SH-SY5Y (cell line): Measurements from ENCODE around the gene MFSD1.

Source experiments
- GATA2 ChIP-seq: IDR thresholded peaks from 2 replicates; pipeline ENCODE4 v1.6.1; 2011; ENCODE audit warnings: mild to moderate bottlenecking, low read depth, low read length
- GATA3 ChIP-seq: IDR thresholded peaks from 2 replicates; pipeline ENCODE4 v1.6.1; 2011; ENCODE audit warnings: low read depth, mild to moderate bottlenecking, low read length, moderate library complexity

MFSD1 gene

DNA sequence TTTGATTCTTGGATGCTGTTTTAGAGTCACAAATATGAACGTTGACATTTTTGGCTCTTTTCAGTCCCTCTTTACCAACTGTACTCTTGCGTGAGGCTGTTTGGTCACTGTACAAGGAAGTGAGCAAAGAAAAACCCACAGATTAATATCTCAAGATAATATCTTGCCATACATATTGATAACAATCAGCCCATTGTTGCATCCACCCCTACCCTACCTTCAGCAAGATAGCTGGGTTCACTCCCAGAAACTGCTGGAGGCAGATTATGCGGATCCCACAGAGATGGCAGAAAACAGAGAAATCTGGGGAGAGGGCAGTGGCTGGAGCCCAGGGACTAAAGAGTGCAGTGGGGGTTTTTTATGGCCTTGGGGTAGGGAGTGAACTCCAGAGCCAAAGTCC lies 29.9 kb upstream of the MFSD1 start:
- TF ChIP-seq GATA3, result no peak

DNA sequence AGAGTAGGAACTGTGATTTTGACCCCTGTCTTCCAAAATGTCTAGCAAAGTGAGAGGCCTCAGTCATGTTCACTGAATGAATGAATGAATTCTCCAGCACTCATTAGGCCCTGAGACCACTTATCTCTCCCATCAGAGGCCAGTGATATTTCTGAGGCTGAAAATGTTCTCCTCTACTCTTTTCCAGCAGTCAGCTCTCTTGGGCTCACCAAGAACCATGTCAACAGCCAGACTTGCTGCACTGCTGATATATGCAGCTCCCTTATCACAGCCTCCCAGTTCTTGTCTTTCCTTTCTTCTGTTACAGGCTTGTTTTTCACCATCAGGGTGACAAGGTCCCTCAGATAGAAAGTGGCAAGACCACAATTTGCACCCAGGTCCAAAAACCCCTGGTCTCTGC lies 28.7 kb upstream of the MFSD1 start:
- TF ChIP-seq GATA2 (no peak), GATA3 (no peak)

GRCh38 chr3:158773845-158774830 lies 27.7 kb upstream of the MFSD1 start:
- TF ChIP-seq GATA3 (no peak), GATA2 (no peak)

DNA sequence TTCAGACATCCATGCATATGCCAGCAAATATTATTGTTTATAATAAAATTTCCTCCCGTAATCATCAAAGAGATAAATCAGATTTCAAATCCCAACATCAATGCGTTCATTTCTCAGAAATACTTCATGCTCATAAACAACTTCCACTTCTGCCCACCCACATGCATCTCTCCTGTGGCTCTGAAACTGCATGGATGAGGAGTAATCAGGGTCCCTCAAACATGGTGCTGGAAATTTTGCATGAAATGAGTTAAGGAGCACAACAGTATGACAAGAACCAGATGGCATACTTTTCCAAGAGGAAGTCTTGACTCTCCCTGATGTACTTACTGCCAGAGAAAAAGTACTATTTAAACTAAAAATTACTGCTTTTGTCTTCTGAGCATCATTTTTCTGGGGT lies 26.9 kb upstream of the MFSD1 start:
- TF ChIP-seq GATA3 (no peak), GATA2 (no peak)

DNA sequence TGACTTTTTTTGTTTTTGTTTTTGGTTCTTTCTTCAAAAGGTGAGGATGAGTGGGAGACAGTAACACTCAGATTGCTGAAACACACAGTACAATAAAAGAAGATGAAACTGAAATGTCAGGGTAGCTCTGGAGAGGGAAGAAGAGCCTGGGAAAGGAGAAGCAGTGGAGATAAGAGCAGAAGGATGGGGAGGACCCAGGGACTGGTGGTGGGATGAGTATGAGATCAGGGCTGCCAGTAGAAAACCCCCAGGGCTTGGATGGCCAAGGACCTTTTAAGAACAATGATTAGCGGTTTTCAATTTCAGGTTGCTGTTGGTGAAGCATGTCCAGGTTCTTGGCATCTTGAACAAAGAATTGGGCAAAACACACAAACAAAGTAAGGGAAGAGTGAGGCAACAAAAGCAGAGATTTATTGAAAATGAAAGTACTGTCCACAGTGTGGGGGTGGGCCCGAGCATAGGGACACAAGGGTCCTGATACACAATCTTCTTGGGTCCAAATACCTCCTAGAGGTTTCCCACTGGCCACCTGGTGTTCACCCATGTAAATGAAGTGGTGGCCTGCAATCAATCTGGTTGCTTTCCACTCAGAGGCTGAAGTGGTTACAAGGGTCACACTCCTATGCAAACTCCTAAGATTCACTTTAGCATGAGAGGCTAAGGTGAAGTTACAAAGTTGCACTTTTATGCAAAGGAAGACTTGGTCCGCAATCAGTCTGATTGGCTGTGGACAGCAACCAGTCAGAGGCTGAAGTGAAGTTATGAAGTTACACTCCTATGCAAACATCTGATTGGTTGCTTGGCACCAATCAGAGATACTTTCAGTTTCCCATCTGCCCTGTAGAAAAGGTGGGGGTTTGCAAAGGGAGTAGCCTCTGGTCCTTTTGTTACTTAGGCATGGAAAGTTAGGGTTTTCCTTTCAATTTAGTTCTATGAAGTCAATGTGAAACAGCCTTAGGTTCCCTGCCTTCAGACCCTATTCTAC lies 26.1 kb upstream of the MFSD1 start:
- TF ChIP-seq GATA2 (no peak), GATA3 (no peak)

DNA sequence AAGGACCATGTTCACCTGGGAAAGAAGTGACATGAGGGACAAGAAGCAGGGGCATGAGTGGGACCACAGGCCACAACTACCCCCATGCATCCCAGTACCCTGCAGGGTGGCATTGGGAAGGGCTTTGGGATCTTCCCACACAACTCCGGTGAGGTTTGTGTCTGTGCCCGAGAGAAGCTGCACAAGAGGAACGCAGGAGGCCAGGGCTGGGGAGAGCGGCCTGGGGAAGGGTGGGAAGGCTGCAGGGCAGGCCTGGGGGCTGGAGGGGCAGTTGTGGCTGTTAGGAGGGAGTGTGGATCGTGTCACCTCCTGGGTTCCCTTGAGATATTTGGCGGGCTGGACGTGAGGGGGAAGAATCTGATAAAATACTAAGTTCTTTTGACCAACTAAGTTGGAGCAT lies 25.3 kb upstream of the MFSD1 start:
- TF ChIP-seq GATA3 (no peak), GATA2 (no peak)

DNA sequence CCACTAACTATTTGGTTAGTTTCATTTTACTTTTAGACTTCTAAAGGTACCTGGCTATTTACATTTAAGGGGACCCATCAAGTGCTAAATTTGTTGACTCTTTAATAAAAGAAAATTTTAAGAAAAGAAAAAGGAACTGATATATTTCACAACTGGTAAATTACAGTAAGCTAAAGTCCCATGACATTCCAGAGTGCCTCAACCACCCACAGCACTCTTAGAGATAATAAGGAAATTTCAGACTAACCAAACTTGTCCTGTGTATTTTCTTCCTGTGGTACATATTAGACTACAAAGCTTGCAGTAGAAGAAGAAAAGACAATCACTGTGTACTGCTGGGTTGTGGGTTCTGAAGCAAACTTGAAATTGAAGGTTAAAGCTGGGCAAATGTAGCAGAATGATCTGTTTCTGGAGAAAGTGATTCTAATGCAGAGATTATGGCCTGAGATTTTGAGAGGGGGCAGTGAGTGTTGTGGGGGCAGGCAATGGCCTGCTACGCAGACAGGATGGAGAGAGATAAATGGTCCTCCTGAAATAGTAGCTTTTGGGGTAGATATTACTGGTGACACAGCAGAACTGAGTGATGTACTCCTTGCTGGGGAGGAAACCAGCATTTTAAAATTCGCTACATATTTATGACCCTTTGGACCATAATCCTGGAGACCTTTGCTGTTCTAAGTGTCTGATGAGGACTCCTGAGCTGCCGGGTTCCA lies 24.5 kb upstream of the MFSD1 start:
- TF ChIP-seq GATA2 (no peak), GATA3 (no peak)

- TF ChIP-seq GATA2 (no peak), GATA3 (no peak)
Measured at GRCh38 chr3:158780766-158781165, 21.1 kb upstream of the MFSD1 start.

DNA sequence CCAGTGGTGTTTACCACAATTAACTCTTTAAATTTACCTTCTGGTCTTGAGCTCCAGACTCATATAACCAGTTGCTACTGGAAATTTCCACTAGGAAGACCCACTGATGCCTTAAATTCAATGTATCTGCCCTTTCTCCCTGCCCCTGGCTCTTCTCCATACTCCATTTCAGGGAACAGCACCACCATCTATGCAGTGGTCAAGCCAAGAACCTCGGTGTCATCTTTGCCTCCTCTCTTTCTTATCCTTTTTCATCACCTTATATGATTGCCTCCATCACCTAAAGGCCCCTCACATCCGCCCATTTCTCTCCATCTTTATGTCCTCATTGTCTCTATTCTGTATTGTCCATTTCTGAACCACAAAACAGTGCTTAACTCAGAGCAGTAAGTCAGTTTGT lies 20.7 kb upstream of the MFSD1 start:
- TF ChIP-seq GATA3, result no peak
- no peak for TF ChIP-seq GATA2

- no peak for TF ChIP-seq GATA3
- no peak for TF ChIP-seq GATA2
Measured at GRCh38 chr3:158781849-158782248, 20.0 kb upstream of the MFSD1 start.

DNA sequence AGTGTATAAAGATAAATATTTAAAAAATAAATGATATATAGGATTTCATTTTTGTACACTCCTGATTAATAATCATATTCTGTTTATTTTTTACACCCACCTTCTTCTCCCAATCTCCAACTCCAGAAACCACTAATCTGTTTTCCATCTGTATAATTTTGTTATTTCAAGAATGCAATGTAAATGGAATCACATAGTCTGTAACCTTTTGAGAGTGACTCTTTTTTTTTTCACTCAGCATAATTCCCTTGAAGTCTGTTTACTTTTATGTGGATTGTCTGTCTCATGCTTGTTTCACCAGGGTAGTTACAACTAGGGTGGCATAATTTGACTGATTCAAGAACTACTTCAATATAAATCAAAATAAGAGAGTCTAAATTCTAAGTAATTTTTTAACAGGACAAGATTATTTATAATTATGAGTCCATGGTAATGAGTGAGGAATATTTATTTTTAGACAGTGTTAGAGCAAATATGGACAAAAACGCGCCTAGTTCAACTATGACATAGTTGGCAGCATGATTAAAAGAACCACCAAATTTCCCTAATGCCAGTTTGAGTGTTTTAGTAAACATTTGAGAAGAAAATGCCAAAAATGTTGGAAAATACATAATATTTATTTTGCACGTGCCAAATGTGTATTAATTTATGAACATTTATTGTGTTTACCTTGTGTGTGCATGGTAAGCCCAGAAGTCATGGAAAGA lies 19.4 kb upstream of the MFSD1 start:
- TF ChIP-seq GATA3 (no peak), GATA2 (no peak)

DNA sequence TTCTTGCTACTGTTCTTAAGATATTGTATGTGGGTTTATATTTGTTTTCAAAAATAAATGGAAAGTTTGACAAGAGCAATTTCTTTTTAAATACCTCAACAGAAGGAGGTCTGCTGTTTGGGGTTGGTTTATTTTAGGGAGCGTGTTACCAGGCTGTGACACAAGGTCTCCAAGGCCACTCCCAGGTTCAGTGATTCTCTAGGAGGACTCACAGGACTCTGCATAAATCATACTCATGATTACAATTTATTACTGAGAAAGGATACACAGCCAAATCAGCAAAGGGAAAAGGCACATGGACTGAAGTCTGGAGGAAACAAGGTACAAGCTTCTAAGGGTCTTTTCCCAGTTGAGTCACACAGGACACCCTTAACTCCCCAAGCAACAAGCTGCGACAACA lies 18.8 kb upstream of the MFSD1 start:
- TF ChIP-seq GATA2 (no peak), GATA3 (no peak)

- TF ChIP-seq GATA2 (no peak), GATA3 (no peak)
Measured at GRCh38 chr3:158785972-158786371, 15.9 kb upstream of the MFSD1 start.
